ENCODE results near the gene ADH6.

ADH6 gene

GRCh38 chr4:99186029-99186428 is 33.0 kb downstream of the ADH6 start:
- no peak overlapping the region for H3K27ac ChIP-seq
- TF ChIP-seq CTCF (IDR thresholded peaks at IDR 0.05): no peak
- no peak for TF ChIP-seq ZFX (IDR thresholded peaks at IDR 0.05; ENCODE audit: borderline replicate concordance)

- TF ChIP-seq ZFX (IDR thresholded peaks at IDR 0.05; ENCODE audit: borderline replicate concordance) (no peak), CTCF (IDR thresholded peaks at IDR 0.05) (no peak)
- H3K27ac ChIP-seq: no peak overlapping the region
Measured at GRCh38 chr4:99185581-99185980, 33.5 kb downstream of the ADH6 start.

GRCh38 chr4:99180382-99181070 is 38.5 kb downstream of the ADH6 start:
- TF ChIP-seq CTCF (IDR thresholded peaks at IDR 0.05) (no peak), ZFX (IDR thresholded peaks at IDR 0.05; ENCODE audit: borderline replicate concordance) (no peak)
- H3K27ac ChIP-seq: no peak overlapping the region

GRCh38 chr4:99179626-99180025 is 39.4 kb downstream of the ADH6 start:
- TF ChIP-seq CTCF (IDR thresholded peaks at IDR 0.05): no peak
- TF ChIP-seq ZFX (IDR thresholded peaks at IDR 0.05; ENCODE audit: borderline replicate concordance): no peak
- H3K27ac ChIP-seq: no peak overlapping the region

GRCh38 chr4:99179178-99179577 is 39.9 kb downstream of the ADH6 start:
- TF ChIP-seq ZFX (IDR thresholded peaks at IDR 0.05; ENCODE audit: borderline replicate concordance): no peak
- TF ChIP-seq CTCF (IDR thresholded peaks at IDR 0.05): no peak

GRCh38 chr4:99166544-99166943 is 52.5 kb downstream of the ADH6 start:
- TF ChIP-seq ZFX (IDR thresholded peaks at IDR 0.05; ENCODE audit: borderline replicate concordance) (no peak), CTCF (IDR thresholded peaks at IDR 0.05) (no peak)
- H3K27ac ChIP-seq: no peak overlapping the region

More at GRCh38 chr4:99179178-99179577, 39.9 kb downstream of the ADH6 start:
- H3K27ac ChIP-seq: no peak overlapping the region

- no peak overlapping the region for H3K27ac ChIP-seq
- TF ChIP-seq CTCF (IDR thresholded peaks at IDR 0.05) (no peak), ZFX (IDR thresholded peaks at IDR 0.05; ENCODE audit: borderline replicate concordance) (no peak)
Measured at GRCh38 chr4:99165978-99166377, 53.1 kb downstream of the ADH6 start.

All from 22Rv1 (cell line).